Muscle of leg (tissue), 11 donors: ENCODE data around the gene HTRA3. TPM values are rescaled to one million over a fixed set of nuclear protein-coding genes. Genes with fewer than 3 reads are reported as not detected.

Source experiments
- DNase-seq: peaks from one replicate; pipeline ENCODE4 v3.0.0; 2013
- H3K27ac ChIP-seq: one replicate; pipeline ENCODE4 v1.5.1; 2013; ENCODE audit warnings: mild to moderate bottlenecking, low read length, control low read depth
- H3K27me3 ChIP-seq: one replicate; pipeline ENCODE4 v1.6.1; 2013; ENCODE audit warnings: low read length; ENCODE audit not compliant: control insufficient read depth, insufficient read depth
- H3K36me3 ChIP-seq: one replicate; pipeline ENCODE4 v1.6.1; 2013; ENCODE audit warnings: low read length; ENCODE audit not compliant: control insufficient read depth, insufficient read depth
- H3K4me1 ChIP-seq: one replicate; pipeline ENCODE4 v1.6.1; 2013; ENCODE audit warnings: low read length; ENCODE audit not compliant: control insufficient read depth, insufficient read depth
- H3K4me3 ChIP-seq: one replicate; pipeline ENCODE4 v1.5.1; 2013; ENCODE audit warnings: low read length, control low read depth
- H3K9me3 ChIP-seq: replicated peaks from 2 replicates; pipeline ENCODE4 v1.6.1; 2013; ENCODE audit warnings: low read depth, low read length; ENCODE audit not compliant: control insufficient read depth
- WGBS: methylation state at CpG from one replicate; pipeline ENCODE4 v1.1.5; 2013; ENCODE audit warnings: missing lambda C conversion rate; ENCODE audit not compliant: insufficient coverage; 5-methylcytosine and 5-hydroxymethylcytosine counted together
- polyA plus RNA-seq, 8 donors: library from polyadenylated mRNA; unstranded; fragments of 120-200 nt; gene quantifications; one replicate each; pipeline versions ENCODE4 v1.2.1 to v1.2.3, GENCODE V29; 2013; ENCODE audit warnings: inconsistent platforms in 1 of 8, low replicate concordance in 1 of 8; ENCODE audit not compliant: insufficient read length in 8 of 8, insufficient read depth in 1 of 8
- total RNA-seq: library from RNA; stranded (reverse); fragments of 120-200 nt; gene quantifications from one replicate; pipeline ENCODE4 v1.2.4, GENCODE V29; 2013

Gene HTRA3
- total and polyA plus RNA-seq, 9 donors, result 40.7 to 87.4 (median 61.2) TPM

DNA sequence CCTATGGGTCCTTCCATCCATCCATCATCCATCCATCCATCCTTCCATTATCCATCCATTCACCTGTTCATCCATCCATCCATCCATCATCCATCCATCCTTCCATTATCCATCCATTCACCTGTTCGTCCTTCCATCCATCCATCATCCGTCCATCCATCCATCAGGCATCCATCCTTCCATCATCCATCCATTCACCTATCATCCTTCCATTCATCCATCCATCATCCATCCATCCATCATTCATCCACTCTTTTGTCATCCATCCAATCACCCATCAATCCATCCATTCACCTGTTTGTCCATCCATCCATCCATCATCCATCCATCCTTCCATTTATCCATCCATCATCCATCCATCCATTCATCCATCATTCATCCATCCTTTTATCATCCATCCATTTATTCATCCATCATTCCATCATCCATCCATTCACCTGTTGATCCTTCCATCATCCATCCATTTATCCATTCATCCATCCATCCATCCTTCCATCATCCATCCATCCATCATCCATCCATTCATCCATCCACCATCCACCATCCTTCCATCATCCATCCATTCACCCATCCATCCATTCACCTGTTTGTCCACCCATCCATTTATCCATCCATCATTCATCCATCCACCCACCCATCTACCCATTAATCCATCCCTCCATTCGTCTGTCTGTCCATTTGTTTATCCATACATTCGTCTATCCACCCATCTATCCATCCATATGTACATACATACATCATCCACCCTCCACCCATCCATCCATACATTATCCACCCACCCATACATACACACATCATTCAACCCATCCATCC is 35.7 kb upstream of the HTRA3 start:
- 97% methylated on average over 4 of the region's 4 CpGs for WGBS
- Histone ChIP-seq H3K27ac (no peak overlapping the region), H3K4me3 (no peak overlapping the region), H3K9me3 (no peaks in the 10 kb centered on the region), H3K27me3 (no peaks in the 10 kb centered on the region), H3K36me3 (peaks cover 11% of the 10 kb centered on the region), H3K4me1 (peaks cover 28% of the 10 kb centered on the region)
- no peak for DNase-seq

DNA sequence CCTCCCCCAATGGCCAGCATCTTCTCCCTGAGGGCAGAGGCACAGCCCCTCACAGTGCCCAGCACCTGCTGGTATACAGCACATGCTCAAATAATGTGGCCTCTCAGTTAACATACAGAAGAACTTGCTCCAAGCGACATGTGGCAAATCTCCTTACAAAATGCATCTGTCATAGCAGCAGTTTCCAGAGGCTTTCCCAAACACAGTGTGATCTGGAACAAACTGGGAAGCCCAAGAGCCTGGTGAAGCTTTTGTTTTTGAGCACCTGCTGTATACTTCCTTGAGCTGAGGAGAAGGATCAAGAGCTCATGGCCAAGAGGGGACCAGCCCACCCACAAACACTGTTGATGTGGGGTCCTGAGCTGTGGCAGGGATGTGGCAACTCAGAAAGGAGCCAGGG is 34.8 kb upstream of the HTRA3 start:
- Histone ChIP-seq H3K4me1 (peaks cover 26% of the 10 kb centered on the region), H3K36me3 (peaks cover 11% of the 10 kb centered on the region), H3K9me3 (no peaks in the 10 kb centered on the region), H3K27me3 (no peaks in the 10 kb centered on the region), H3K4me3 (no peak overlapping the region), H3K27ac (no peak overlapping the region)
- WGBS, result no CpG with 5 or more reads among the region's 1 CpG
- peak; percentile 55 for DNase-seq

DNA sequence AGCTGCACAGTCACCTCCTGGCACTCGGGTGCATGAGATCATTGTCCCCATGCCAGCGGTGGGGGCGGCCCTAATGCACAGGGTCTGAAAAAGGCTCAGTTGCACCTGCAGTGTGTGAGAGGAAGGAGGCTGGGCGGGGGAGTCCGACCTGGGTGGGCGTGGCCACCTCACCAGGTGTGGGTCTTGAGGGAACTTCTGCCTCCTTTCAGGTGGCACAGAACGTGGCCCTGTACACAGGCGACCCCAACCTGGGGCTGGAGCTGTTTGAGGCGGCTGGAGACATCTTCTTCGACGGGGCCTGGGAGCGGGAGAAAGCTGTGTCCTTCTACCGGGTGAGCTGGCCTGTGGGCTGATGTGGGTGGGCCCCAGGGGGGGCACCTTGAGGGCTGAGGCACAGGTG is 34.3 kb upstream of the HTRA3 start:
- no peak for DNase-seq
- WGBS, result 78% methylated on average over 11 of the region's 13 CpGs
- Histone ChIP-seq H3K36me3 (peaks cover 11% of the 10 kb centered on the region), H3K9me3 (no peaks in the 10 kb centered on the region), H3K4me3 (no peak overlapping the region), H3K27me3 (no peaks in the 10 kb centered on the region), H3K27ac (no peak overlapping the region), H3K4me1 (peaks cover 26% of the 10 kb centered on the region)

DNA sequence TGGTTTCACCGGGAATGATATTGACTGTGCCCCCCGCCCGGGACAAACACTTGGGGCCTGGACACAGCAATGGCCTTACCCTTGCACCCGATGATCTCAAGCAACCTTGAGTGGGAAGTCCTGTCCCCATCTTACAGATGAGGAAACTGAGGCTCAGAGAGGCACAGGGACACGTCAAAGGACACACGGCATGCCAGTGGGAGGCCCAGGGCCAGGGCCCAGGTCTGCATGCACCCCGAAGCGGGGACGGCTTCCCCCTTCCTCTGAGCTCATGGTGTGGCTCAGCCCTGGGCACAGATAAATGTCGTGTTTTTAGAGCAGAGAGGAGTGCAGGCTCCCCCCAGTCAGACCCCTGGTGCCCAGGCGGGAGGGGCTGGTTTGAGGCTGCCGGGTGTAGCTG is 33.9 kb upstream of the HTRA3 start:
- H3K4me3 ChIP-seq, result no peak overlapping the region
- H3K9me3 ChIP-seq, result no peaks in the 10 kb centered on the region
- H3K27me3 ChIP-seq, result no peaks in the 10 kb centered on the region
- H3K36me3 ChIP-seq, result peaks cover 11% of the 10 kb centered on the region
- H3K4me1 ChIP-seq, result peaks cover 26% of the 10 kb centered on the region
- WGBS, result 94% methylated on average over 11 of the region's 12 CpGs
- DNase-seq, result no peak
- no peak overlapping the region for H3K27ac ChIP-seq

DNA sequence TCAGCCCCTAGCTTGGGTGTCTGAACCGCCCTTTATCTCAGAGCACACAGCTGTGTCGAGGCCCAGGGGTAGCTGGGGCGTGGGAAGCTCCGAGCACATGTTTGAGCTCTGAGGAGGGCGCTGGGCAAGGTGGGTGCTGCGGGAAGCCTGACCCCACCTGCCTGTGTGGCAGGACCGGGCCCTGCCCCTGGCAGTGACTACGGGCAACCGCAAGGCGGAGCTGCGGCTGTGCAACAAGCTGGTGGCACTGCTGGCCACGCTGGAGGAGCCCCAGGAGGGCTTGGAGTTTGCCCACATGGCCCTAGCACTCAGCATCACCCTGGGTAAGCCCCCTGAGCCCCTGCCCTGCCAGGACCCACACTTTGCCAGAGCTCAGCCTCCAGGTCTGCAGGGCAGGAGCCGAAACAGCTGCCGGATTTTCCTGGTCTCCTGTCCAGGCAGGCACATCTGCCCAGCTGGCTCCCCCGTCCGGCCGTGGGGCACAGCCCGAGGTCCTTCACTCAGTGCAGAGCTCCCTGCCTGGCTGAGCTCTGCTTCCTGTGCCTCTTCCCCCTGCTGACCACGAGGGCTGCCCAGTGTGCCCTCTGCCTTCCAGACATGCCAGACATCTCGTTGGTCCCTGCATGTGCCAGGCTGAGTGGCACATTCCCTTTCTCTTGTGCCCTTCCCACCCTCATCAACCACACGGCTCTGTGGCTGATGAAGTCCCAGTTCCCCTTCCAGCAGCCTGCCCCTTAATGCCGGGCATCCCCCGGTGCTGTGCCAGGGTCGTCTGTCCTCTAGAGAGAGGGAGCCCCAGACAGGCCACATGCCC is 33.2 kb upstream of the HTRA3 start:
- Histone ChIP-seq H3K4me1 (peaks cover 26% of the 10 kb centered on the region), H3K36me3 (peaks cover 11% of the 10 kb centered on the region), H3K9me3 (no peaks in the 10 kb centered on the region), H3K27me3 (no peaks in the 10 kb centered on the region), H3K27ac (no peak overlapping the region), H3K4me3 (no peak overlapping the region)
- DNase-seq, result no peak
- 77% methylated on average over 23 of the region's 24 CpGs for WGBS

DNA sequence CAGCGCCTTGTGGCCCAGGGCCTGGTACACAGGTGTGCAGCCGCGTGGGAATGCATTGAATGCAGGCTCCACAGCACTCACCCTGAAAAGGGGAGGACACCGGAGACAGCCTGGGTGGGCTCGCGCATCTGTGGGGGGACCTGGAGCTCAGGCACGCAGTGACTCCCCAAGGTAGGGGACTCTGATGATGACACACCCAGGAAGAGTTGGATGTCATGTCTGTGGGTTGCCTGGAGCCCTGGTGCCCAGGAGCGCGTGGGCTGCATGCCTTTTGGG is 32.7 kb upstream of the HTRA3 start:
- Histone ChIP-seq H3K36me3 (peaks cover 11% of the 10 kb centered on the region), H3K4me1 (peaks cover 28% of the 10 kb centered on the region), H3K9me3 (no peaks in the 10 kb centered on the region), H3K27ac (no peak overlapping the region), H3K4me3 (no peak overlapping the region), H3K27me3 (no peaks in the 10 kb centered on the region)
- no peak for DNase-seq
- 91% methylated on average over 9 of the region's 9 CpGs for WGBS

DNA sequence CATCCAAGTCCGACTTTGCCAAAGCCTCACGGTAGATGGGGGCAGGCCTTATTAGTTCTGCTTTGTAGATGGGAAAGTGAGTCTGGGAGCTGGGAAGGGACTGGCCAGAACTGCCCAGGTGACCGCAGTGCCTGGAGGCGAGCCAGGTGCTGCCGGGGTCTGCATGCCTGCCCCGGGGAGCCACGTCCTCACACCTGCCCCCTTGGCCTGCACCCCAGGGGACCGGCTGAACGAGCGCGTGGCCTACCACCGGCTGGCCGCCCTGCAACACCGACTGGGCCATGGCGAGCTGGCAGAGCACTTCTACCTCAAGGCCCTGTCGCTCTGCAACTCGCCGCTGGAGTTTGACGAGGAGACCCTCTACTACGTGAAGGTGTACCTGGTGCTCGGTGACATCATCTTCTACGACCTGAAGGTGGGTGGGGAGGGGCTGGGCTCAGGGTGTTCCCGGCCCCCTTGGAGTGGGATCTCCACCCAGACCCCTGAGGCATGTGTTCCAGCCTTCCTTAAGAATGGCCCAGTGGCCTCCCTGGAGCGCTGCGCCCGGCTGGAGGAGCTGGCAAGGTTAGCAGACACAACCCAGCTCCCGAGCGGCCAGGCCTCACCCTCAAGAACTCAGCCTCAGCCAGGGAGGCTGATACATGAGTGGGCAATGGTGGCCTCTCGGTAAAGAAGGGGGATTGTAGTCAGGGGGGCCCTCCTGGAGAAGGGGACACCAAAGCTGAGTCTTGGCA is 32.1 kb upstream of the HTRA3 start:
- H3K36me3 ChIP-seq, result peaks cover 11% of the 10 kb centered on the region
- 81% methylated on average over 26 of the region's 29 CpGs for WGBS
- DNase-seq, result no peak
- peaks cover 33% of the 10 kb centered on the region for H3K4me1 ChIP-seq
- no peak overlapping the region for H3K4me3 ChIP-seq
- no peaks in the 10 kb centered on the region for H3K9me3 ChIP-seq
- no peaks in the 10 kb centered on the region for H3K27me3 ChIP-seq
- H3K27ac ChIP-seq, result no peak overlapping the region

DNA sequence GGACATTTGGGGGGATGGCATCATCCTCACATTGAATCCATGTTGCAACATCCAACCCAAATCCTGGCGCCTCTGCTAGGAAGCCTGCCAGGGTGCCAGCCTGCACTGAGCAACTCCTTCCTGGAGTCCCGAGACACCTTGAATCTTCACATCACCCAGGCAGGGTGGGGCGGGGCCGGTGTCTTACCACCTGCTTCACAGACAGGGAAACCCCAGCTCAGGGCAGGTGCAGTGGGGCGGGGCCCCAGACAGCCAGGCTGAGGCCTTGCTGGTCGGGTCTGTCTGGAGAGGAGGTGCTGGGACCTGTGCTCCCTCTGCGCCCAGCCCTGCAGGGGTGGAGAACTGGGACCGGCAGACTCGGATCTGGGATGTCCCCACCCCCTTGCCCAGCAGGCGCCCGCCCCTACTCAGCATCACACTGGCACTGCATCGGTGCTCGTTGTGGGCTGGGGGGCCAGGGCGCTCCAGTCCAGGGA is 31.5 kb upstream of the HTRA3 start:
- no peak for DNase-seq
- H3K4me1 ChIP-seq, result peaks cover 40% of the 10 kb centered on the region
- no peaks in the 10 kb centered on the region for H3K27me3 ChIP-seq
- peaks cover 11% of the 10 kb centered on the region for H3K36me3 ChIP-seq
- H3K27ac ChIP-seq, result no peak overlapping the region
- no peaks in the 10 kb centered on the region for H3K9me3 ChIP-seq
- WGBS, result 53% methylated on average over 8 of the region's 14 CpGs
- H3K4me3 ChIP-seq, result no peak overlapping the region

DNA sequence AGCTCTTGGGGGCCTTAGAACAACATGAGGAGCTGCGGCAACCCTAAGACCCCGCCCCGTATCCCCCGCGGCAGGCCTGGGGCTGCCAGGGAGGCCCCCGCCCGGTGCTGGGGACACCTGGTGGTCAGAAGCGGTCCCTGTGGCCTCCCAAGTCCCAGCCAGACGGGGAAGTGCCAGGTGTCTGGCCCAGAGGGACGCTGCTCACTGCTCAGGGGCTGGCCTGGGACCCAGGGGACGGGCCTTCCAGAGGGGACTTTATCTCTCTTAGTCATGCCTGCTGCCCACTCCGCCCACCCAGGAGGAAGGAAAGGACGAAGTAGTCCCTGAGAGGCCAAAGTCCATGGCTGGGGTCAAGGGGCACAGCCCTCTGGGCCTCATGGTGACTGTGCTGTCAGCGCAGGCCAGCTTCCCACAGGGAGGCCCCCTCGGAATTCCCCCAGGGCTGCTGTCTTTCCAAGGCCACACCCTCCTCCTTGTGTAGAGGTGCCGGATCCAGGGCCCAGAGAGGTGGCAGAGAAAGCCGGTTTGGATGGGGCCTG is 31.0 kb upstream of the HTRA3 start:
- Histone ChIP-seq H3K27ac (no peak overlapping the region), H3K4me3 (no peak overlapping the region), H3K4me1 (peaks cover 41% of the 10 kb centered on the region), H3K27me3 (no peaks in the 10 kb centered on the region), H3K36me3 (peaks cover 11% of the 10 kb centered on the region), H3K9me3 (no peaks in the 10 kb centered on the region)
- WGBS, result 42% methylated on average over 11 of the region's 17 CpGs
- DNase-seq, result no peak

DNA sequence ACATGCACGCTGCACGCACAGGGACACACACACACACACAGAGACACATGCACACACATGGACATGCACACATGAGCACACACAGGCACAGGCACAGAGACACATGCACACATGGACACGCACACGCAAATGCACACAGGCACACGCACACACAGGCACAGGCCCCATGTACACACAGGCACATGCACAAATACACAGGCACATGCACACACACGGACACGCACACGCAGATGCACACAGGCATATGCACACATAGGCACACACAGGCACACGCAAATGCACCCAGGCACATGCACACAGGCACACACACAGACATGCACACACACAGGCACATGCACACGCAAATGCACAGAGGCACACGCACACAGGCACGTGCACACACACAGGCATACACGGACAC is 30.3 kb upstream of the HTRA3 start:
- Histone ChIP-seq H3K27ac (no peak overlapping the region), H3K27me3 (no peaks in the 10 kb centered on the region), H3K9me3 (no peaks in the 10 kb centered on the region), H3K4me1 (peaks cover 41% of the 10 kb centered on the region), H3K4me3 (no peak overlapping the region), H3K36me3 (peaks cover 10% of the 10 kb centered on the region)
- no peak for DNase-seq
- WGBS, result 92% methylated on average over 12 of the region's 13 CpGs
